ENCODE data around the gene GLIPR1L1. TPM values are rescaled to one million over a fixed set of nuclear protein-coding genes. Genes with fewer than 3 reads are reported as not detected.

Gene GLIPR1L1
- total RNA-seq (2021) (0.69 TPM in 1 of 3 replicates, not detected in the others), Bru-seq, nascent RNA (percentile 28 among the genes with signal in this experiment)
- long read RNA-seq, experiment 1: 0 reads
- long read RNA-seq, experiment 2: 0 reads
- long read RNA-seq, experiment 3, partial matches to known transcripts: 0 of 1 reads
- long read RNA-seq, experiment 3, other reads (novel, unspliced or antisense): 1 of 1 reads

GRCh38 chr12:75334384-75335030 is at the start of gene GLIPR1L1:
TSS of gene GLIPR1L1 (plus strand) at chr12:75334670. CDS start at chr12:75334729, 59 bp downstream.
- peaks cover 9% of the 10 kb centered on the region for H3K4me1 Mint-ChIP-seq
- H3K4me3 Mint-ChIP-seq: peak within 1 kb of the TSS; percentile 81
- H3K27ac Mint-ChIP-seq: no peak within 1 kb of the TSS
- H3K27me3 Mint-ChIP-seq (ENCODE audit: low read depth): no peaks in the 10 kb centered on the region
- H3K36me3 Mint-ChIP-seq: no peaks in the 10 kb centered on the region
- peak; percentile 96 for DNase-seq (ENCODE audit: low spot score)
- peak; percentile 91 for ATAC-seq
- 0 out of 2 replicates have a peak, but pooled peaks have one; percentile 46 for TF ChIP-seq SP1 (CRISPR knock-in tag; conservative IDR thresholded peaks at IDR 0.05)
- peak; percentile 97 for TF ChIP-seq TEAD4 (CRISPR knock-in tag; IDR thresholded peaks at IDR 0.05)
- TF ChIP-seq USF2 (CRISPR knock-in tag; IDR thresholded peaks at IDR 0.05): 0 out of 2 replicates have a peak, but pooled peaks have one; percentile 14
- TF ChIP-seq CTCF (IDR thresholded peaks at IDR 0.05): peak; percentile 86
- no peak for TF ChIP-seq E2F5 (CRISPR knock-in tag; IDR thresholded peaks at IDR 0.05)
- TF ChIP-seq TEAD1 (CRISPR knock-in tag; IDR thresholded peaks at IDR 0.05): peak; percentile 100
- TF ChIP-seq ZMAT4 (CRISPR knock-in tag; IDR thresholded peaks at IDR 0.05): no peak
- TF ChIP-seq ESRRA (CRISPR knock-in tag; IDR thresholded peaks at IDR 0.05; ENCODE audit: borderline replicate concordance): no peak
- TF ChIP-seq ZNF138 (CRISPR knock-in tag; conservative IDR thresholded peaks at IDR 0.05): 0 out of 2 replicates have a peak, but pooled peaks have one; percentile 35
- peak; percentile 27; the same call in 1 of the 2 replicates for TF ChIP-seq HMGXB4 (CRISPR knock-in tag; IDR thresholded peaks at IDR 0.05)
- TF ChIP-seq ZNF396 (CRISPR knock-in tag; IDR thresholded peaks at IDR 0.05; ENCODE audit: borderline replicate concordance): no peak
- TF ChIP-seq JUN (CRISPR knock-in tag; IDR thresholded peaks at IDR 0.05): no peak
- no peak for TF ChIP-seq TCF7 (CRISPR knock-in tag; IDR thresholded peaks at IDR 0.05; ENCODE audit: low read depth)
- 0 out of 2 replicates have a peak, but pooled peaks have one; percentile 43 for TF ChIP-seq PRRX2 (CRISPR knock-in tag; IDR thresholded peaks at IDR 0.05)
- TF ChIP-seq PRDM15 (CRISPR knock-in tag; IDR thresholded peaks at IDR 0.05): peak; percentile 64
- 0 out of 2 replicates have a peak, but pooled peaks have one; percentile 43 for TF ChIP-seq MYBL2 (CRISPR knock-in tag; IDR thresholded peaks at IDR 0.05)
- TF ChIP-seq GRHL2 (CRISPR knock-in tag; IDR thresholded peaks at IDR 0.05; ENCODE audit: insufficient replicate concordance, severe bottlenecking): no peak
- no peak for TF ChIP-seq ZNF121 (CRISPR knock-in tag; IDR thresholded peaks at IDR 0.05)
- no peak for TF ChIP-seq ZNF423 (CRISPR knock-in tag; IDR thresholded peaks at IDR 0.05)
- TF ChIP-seq ZNF671 (CRISPR knock-in tag; IDR thresholded peaks at IDR 0.05): no peak
- CTCF ChIA-PET: interaction anchor here (0.6 to 1.6 kb wide), 15 partner anchors 9 to 612 kb away, joined by 3 to 16 read pairs (median 3); partner anchors contain the start of gene GLIPR1L2
- peaks cover 8% of the 10 kb centered on the region for H3K9me3 Mint-ChIP-seq
- POLR2A ChIA-PET: no interaction called here
